ENCODE results near the gene VMAC. TPM values are rescaled to one million over a fixed set of nuclear protein-coding genes. Genes with fewer than 3 reads are reported as not detected.
A peak's percentile ranks its signal among the peaks of the same experiment; 100 is the strongest.

VMAC gene
- total and polyA plus RNA-seq, 2 donors (not counting 1 experiment from before 2014, with no cell fraction given): 27.1 to 27.2 TPM

DNA sequence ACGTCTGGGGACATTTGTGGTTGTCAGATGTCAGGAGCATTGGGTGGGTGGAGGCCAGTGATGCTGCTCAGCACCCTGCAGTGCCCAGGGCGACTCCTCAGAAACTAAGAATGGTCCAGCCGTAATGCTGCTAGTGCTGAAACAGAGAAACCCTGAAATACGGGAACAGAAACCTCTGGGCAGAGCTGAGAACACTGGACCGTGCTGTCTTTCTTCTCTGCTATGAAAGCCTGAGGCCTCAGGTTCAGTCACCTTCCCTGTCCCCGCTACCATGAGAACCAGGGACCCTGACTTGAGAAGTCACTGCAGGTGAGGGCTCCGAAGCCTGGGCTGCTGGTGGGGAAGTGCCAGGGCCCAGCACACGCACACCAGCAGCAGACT lies 22.8 kb downstream of the VMAC start:
- WGBS (ENCODE audit: insufficient coverage): 58% methylated on average over 8 of the region's 8 CpGs
- Histone ChIP-seq H3K4me3 (ENCODE audit: control extremely low read depth in 1 of 5, extremely low read depth in 1 of 5, insufficient read depth in 1 of 5, low read depth in 2 of 5, low read length in 4 of 5) (no peak overlapping the region), H3K9ac (ENCODE audit: low read length) (no peak overlapping the region), H3K79me2 (ENCODE audit: control insufficient read depth, insufficient read depth, low read length) (peaks cover 6% of the 10 kb centered on the region), H2AFZ (ENCODE audit: insufficient read depth, low read depth, low read length, poor library complexity, severe bottlenecking) (no peak overlapping the region), H4K20me1 (ENCODE audit: control insufficient read depth, insufficient read depth, low read length, poor library complexity, severe bottlenecking) (peaks cover 7% of the 10 kb centered on the region), H3K27ac (ENCODE audit: low read length in 2 of 2) (peak overlapping the region in 1 of 2 donors; percentile 17), H3K36me3 (replicated peaks in 1 of 2; ENCODE audit: control extremely low read depth in 1 of 2, control insufficient read depth in 1 of 2, extremely low read depth in 1 of 2, insufficient read depth in 2 of 2, low read length in 1 of 2) (peaks cover 0 to 91% of the 10 kb centered on the region in 2 experiments), H3K9me3 (ENCODE audit: control extremely low read depth in 1 of 3, control insufficient read depth in 2 of 3, insufficient read depth in 1 of 3, low read length in 2 of 3) (no peaks in the 10 kb centered on the region), H3K4me2 (replicated peaks; ENCODE audit: low read depth, low read length, poor library complexity, severe bottlenecking) (no peak overlapping the region), H3K27me3 (replicated peaks in 1 of 4; ENCODE audit: control extremely low read depth in 1 of 4, control insufficient read depth in 3 of 4, insufficient read depth in 4 of 4, low read length in 3 of 4) (no peaks in the 10 kb centered on the region), H3K4me1 (ENCODE audit: control insufficient read depth in 2 of 2, insufficient read depth in 2 of 2, low read length in 2 of 2) (peaks cover 0 to 16% of the 10 kb centered on the region in 2 donors)
- Mint-ChIP-seq H3K27me3 (no peaks in the 10 kb centered on the region), H3K27ac (peak overlapping the region; percentile 55), H3K4me3 (no peak overlapping the region), H3K4me1 (peaks cover 13% of the 10 kb centered on the region), H3K9me3 (ENCODE audit: insufficient read depth) (no peaks in the 10 kb centered on the region)
- peak; percentile 64 for DNase-seq
- ChIA-PET POLR2A (no interaction called here), CTCF (no interaction called here)
- peak; percentile 83 for ATAC-seq (ENCODE audit: low read depth)
- no peak for TF ChIP-seq EZH2 (IDR thresholded peaks at IDR 0.05; ENCODE audit: borderline replicate concordance, insufficient read depth, low read depth, low read length, poor library complexity, severe bottlenecking)
- intact Hi-C loops (cut with micrococcal nuclease): no loop called here

DNA sequence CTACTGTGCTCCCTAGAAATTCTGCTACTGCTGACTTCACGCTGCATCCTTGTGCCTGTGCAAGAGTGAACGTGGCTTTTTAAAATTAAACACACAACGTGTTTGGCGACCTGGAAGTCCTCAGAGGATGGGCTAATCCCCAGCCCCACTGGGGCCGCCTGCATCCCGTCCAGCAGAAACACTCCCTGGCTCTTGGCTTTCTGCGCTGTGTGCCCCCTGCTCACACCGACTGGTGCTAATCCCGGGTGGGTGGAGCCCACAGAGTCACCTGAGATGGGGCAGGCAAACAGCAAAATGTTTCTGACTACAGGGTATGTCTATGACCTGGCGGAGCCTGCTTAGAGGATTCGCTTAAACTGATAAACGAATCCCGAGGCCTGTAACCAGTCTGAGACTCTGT lies 24.5 kb downstream of the VMAC start:
- H3K27me3 ChIP-seq (replicated peaks in 1 of 4; ENCODE audit: control extremely low read depth in 1 of 4, control insufficient read depth in 3 of 4, insufficient read depth in 4 of 4, low read length in 3 of 4): no peaks in the 10 kb centered on the region
- POLR2A ChIA-PET: no interaction called here
- 96% methylated on average over 10 of the region's 13 CpGs for whole genome bisulfite sequencing (ENCODE audit: insufficient coverage)
- no peak overlapping the region for H3K4me2 ChIP-seq (replicated peaks; ENCODE audit: low read depth, low read length, poor library complexity, severe bottlenecking)
- no peak overlapping the region for H3K9ac ChIP-seq (ENCODE audit: low read length)
- DNase-seq (no peak), ATAC-seq (ENCODE audit: low read depth) (no peak)
- Mint-ChIP-seq H3K9me3 (ENCODE audit: insufficient read depth) (no peaks in the 10 kb centered on the region), H3K4me1 (peaks cover 13% of the 10 kb centered on the region), H3K27me3 (no peaks in the 10 kb centered on the region), H3K4me3 (no peak overlapping the region), H3K27ac (no peak overlapping the region)
- H3K36me3 ChIP-seq (replicated peaks in 1 of 2; ENCODE audit: control extremely low read depth in 1 of 2, control insufficient read depth in 1 of 2, extremely low read depth in 1 of 2, insufficient read depth in 2 of 2, low read length in 1 of 2): peaks cover 0 to 90% of the 10 kb centered on the region in 2 experiments
- intact Hi-C loops (cut with micrococcal nuclease): no loop called here
- peaks cover 0 to 16% of the 10 kb centered on the region in 2 donors for H3K4me1 ChIP-seq (ENCODE audit: control insufficient read depth in 2 of 2, insufficient read depth in 2 of 2, low read length in 2 of 2)
- no peak overlapping the region for H2AFZ ChIP-seq (ENCODE audit: insufficient read depth, low read depth, low read length, poor library complexity, severe bottlenecking)
- peaks cover 22% of the 10 kb centered on the region for H3K79me2 ChIP-seq (ENCODE audit: control insufficient read depth, insufficient read depth, low read length)
- H4K20me1 ChIP-seq (ENCODE audit: control insufficient read depth, insufficient read depth, low read length, poor library complexity, severe bottlenecking): peaks cover 25% of the 10 kb centered on the region
- H3K4me3 ChIP-seq (ENCODE audit: control extremely low read depth in 1 of 5, extremely low read depth in 1 of 5, insufficient read depth in 1 of 5, low read depth in 2 of 5, low read length in 4 of 5): no peak overlapping the region
- CTCF ChIA-PET: no interaction called here
- no peaks in the 10 kb centered on the region for H3K9me3 ChIP-seq (ENCODE audit: control extremely low read depth in 1 of 3, control insufficient read depth in 2 of 3, insufficient read depth in 1 of 3, low read length in 2 of 3)
- no peak overlapping the region for H3K27ac ChIP-seq (ENCODE audit: low read length in 2 of 2)
- TF ChIP-seq EZH2 (IDR thresholded peaks at IDR 0.05; ENCODE audit: borderline replicate concordance, insufficient read depth, low read depth, low read length, poor library complexity, severe bottlenecking): no peak
- TF ChIP-seq, protein P1, sequence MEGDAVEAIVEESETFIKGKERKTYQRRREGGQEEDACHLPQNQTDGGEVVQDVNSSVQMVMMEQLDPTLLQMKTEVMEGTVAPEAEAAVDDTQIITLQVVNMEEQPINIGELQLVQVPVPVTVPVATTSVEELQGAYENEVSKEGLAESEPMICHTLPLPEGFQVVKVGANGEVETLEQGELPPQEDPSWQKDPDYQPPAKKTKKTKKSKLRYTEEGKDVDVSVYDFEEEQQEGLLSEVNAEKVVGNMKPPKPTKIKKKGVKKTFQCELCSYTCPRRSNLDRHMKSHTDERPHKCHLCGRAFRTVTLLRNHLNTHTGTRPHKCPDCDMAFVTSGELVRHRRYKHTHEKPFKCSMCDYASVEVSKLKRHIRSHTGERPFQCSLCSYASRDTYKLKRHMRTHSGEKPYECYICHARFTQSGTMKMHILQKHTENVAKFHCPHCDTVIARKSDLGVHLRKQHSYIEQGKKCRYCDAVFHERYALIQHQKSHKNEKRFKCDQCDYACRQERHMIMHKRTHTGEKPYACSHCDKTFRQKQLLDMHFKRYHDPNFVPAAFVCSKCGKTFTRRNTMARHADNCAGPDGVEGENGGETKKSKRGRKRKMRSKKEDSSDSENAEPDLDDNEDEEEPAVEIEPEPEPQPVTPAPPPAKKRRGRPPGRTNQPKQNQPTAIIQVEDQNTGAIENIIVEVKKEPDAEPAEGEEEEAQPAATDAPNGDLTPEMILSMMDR (IDR thresholded peaks at IDR 0.05): no peak

Measured in B cell (primary cell).